HG03060 (cell line): ENCODE results near the gene UNC45B.
"Not testable (repeated sequence)": the region's sequence is repeated elsewhere in the genome, so short reads cannot be mapped to it uniquely, and the experiment has no call there.

Experiments used
- ATAC-seq: cut with Tn5 transposase; IDR thresholded peaks from one replicate; pipeline ENCODE4 v1.9.1; 2021; ENCODE audit warnings: low read depth, moderate number of reproducible peaks; ENCODE audit not compliant: unreplicated experiment

The UNC45B gene

GRCh38 chr17:35138218-35138617, 9.4 kb upstream of the UNC45B start:
- no peak for ATAC-seq

DNA sequence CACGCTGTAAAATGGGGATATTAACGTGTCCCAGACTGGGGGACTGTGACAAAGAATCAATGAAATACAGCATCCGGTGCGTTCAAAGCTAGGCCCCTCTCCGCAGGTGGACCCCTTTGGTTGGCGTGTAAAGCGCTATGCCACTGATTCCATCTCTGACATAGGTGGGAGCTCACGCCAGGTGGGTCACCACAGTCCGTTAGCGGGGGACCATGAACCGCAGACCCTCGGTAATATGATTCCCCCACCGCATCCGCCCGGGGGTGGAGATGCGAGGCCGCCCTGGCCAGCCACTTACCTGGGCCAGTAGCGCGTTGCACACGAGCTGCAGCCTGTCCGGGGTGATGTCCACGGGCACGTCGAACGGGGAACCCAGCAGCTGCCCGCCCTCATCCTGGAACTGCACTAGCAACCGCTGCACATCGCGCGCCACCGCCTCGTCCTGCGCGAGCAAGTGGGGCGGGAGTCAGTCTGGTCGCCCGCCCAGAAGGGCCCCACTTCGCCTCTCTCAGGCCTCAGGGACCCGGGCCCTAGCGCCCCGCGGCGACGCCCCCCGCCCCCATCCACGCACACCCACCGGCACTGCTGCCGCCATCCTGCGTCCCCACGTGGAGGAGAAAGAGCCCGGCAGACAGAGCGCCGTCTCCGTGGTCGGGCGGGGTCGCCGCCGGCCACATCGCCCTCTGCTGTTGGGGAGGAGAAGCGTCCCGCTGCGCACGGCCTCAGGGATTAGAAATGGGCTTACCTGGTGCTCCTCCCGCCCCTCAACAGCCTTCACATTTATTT, 5.7 kb upstream of the UNC45B start, which contains the start of gene NLE1:
NLE1 (minus strand) TSS at position 623 of the 786 bp plus-strand sequence; CDS start at position 595, 28 bp downstream.
- ATAC-seq, result no peak

DNA sequence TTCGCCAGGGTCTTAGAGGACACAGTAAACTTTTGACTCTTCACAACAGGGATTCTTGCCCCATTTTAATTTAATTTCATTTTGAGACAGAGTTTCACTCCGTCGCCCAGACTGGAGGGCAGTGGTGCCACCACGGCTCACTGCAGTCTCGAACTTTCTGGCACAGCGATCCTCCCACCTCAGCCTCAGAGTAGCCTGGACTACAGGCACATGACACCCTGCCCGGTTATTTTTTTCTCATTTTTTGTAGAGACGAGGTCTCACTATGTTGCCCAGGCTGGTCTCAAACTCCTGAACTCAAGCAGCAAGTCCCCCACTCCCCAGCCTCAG, 5.2 kb upstream of the UNC45B start:
- ATAC-seq, result no peak

DNA sequence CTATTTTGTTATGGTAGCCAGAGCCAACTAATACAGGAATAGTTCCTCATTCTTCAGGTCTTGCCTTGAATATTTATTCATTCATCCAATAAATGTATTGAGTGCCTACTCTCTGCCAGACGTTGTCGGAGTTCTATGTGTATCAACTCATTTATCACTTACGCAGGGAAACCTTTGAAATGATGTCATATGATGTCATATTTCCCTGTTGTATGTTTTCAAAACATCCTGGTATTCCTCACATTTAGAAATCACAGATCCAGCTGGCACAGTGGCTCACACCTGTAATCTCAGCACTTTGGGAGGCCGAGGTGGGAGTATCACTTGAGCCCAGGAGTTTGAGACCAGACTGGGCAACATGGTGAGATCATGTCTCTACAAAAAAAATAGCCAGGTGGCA, 2.8 kb upstream of the UNC45B start:
- ATAC-seq, result no peak

DNA sequence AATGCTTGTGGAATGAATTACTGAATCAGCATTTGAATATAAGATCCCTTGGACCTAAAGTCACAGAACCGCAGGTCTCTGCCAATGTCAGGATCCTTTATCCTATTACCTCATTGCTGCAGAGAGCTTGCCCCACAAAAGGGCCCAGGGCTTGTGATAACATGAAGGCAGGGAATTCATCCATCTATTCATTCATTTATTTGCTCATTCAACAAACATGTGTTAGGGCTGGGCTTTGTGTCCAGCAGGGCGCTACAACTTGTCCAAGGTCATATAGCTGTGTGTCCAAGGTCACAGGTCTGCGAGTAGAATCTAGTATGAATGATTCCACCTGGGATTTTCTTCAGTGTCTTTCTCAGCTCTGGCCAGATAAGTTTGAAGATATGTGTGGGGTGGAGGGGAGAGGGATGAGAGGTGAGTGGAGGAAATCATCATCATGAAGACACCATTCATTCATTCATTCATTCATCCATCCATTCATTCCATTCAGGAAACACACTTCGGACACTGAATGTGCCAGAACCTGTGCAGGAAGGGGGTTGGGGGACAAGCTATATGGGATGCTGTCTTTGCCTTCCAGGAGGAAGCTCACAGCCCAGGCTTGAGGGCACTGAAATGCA, 1.3 kb upstream of the UNC45B start:
- no peak for ATAC-seq

GRCh38 chr17:35148144-35148543, 527 bp downstream of the UNC45B start:
- no peak for ATAC-seq

DNA sequence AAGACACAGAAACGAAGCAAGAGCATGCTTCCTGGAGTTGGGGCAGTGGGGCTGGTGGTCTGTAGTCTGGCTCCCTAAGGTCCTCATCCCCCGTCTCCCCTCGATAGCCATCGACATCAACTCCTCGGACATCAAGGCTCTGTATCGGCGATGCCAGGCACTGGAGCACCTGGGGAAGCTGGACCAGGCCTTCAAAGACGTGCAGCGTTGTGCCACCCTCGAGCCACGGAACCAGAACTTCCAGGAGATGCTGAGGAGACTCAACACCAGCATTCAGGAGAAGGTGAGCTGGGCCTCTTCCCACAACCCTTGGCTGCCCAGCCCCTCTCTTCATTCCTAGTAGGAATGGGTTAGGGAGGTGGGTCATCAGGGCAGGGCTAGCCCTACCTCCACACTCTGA, 2.3 kb downstream of the UNC45B start:
- ATAC-seq, result no peak

DNA sequence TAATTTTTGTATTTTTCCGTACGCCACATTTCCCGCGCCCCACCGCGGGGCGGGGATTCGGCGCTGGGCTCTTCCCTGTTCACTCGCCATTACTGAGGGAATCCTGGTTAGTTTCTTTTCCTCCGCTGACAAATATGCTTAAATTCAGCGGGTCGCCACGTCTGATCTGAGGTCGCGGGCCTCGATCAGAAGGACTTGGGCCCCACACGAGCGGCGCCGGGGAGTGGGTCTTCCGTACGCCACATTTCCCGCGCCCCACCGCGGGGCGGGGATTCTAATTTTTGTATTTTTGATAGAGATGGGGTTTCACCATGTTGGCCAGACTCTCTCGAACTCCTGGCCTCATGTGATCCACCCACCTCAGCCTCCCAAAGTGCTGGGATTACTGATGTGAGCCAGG, 3.5 kb downstream of the UNC45B start:
- not testable (repeated sequence) for ATAC-seq

DNA sequence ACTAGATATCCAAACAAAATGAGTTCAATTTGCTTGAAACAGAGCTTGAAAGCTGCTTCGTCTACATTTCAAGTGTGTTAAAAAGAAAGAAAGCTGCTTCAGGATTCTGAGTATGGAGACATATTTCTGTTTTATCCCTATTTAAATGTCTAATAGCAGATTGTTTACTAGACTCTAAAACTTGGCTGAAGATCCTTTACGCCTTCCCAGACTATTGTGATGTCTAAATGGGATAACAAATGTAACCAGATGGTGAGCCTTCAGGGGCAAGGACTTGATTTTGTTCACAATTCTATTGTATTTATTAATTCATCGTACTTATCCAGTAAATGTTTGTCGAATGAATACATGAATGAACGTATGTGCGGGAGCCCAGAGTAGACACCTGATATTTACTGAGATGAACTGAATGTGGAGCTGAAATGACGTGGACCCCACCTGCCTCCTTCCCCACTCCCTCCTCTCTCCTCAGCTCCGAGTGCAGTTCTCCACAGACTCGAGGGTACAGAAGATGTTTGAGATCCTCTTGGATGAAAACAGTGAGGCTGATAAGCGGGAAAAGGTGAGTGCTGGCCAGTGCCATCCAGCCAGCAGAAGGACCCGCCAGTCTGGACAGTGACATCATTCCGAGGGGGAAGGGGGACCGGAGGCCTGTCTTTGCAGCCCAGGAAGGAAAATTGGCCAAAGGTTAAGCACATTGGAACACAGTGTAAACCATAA, 5.0 kb downstream of the UNC45B start:
- ATAC-seq, result no peak

DNA sequence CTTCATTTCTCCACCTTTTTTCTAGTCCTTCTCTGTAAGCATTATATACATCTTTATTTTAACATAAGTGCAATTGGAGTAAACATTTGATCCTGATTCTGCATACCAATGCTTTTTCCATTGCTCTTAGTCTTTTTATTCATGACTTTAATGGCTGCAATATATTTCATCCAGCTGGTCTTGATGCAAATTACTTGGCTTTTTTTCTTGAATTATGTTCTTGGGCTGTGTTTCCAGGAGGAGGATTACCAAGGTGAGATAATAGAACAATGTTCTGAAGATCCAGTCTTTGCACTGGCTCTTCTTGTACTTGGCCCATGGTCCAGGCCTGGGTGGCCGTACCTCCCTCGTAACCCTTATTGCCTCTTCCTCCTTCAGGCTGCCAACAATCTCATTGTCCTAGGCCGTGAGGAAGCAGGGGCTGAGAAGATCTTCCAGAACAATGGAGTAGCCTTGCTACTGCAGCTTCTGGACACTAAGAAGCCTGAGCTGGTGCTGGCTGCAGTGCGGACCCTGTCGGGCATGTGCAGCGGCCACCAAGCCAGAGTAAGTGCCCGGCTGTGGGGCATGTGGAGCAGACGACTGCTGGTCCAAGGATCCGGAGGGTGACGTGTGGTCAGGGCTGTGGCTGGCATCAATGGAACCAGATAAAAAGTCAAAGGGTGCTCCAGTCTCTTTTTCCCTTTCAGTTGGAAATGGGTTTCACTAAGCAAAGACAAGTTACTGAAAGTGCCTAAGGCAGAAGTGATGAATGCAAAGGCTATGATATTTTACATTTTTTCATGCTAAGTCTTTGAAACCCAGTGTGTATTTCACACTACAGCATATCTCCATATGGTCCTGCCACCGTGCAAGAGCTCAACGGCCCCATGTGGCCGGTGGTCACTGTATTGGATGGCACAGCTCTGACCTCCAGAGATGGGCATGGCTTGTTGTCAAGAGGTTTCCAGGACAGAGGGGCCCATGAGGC, 6.9 kb downstream of the UNC45B start:
- ATAC-seq, result no peak

- ATAC-seq, result no peak
These were observed 7.6 kb downstream of the UNC45B start for GRCh38 chr17:35155246-35155645.

DNA sequence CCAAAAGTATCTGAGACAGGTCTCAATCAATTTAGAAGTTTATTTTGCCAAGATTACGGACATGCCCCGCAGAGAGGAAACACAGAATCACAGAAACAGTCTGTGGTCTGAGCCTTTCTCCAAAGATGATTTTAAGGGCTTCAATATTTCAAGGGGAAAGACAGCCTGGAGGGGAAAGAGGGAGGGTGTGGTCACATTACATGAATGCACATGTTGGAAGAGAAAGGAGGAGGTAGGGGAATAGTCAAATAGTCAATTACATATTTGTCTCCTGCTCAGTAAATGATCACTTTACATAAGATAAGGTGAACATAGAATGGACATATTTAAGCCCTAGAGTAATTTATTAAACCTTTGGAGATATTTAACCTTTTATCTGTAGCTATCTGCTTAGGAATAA, 12.3 kb downstream of the UNC45B start:
- no peak for ATAC-seq

- ATAC-seq, result no peak
These were observed 13.0 kb downstream of the UNC45B start for GRCh38 chr17:35160354-35161201.

DNA sequence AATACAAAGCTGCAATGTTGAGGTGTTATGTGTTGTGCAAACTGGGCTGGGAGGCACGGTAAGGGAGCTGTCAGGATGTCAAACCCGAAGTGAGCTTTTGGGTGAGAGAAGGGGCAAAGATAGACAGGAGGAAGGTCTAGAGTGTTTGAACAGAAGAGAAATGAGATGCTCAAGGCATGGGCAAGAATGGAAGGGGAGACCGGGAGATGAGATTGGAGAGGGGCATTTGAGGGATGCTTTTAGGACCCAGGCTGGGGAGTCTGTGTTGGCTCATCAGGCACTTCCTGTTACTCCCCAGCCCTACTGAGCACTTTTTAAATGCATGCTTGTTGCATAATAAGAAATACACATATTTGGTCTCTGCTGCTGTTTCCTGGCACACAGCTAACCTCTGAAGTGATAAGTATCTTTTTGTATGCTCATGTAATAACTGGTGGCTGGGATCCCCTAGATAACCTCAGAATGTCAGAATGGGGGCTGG, 13.7 kb downstream of the UNC45B start:
- ATAC-seq, result no peak

DNA sequence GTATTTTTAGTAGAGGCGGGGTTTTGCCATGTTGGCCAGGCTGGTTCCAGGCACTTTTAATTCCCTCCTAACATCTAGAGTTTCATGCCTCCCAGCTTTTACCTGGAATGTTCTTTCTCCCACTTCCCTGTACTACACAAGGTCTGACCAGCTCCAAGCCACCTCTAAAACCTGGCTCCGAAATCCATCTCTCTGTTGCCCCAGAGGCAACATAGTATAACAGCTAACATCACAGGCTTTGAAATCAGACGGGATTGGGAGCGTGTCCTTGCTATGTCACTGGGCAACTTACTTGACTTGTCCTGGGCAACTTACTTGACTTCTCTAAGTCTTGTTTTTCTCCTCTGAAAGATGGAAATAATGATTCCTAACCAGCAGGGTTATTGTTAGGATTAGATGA, 15.1 kb downstream of the UNC45B start:
- ATAC-seq, result no peak

DNA sequence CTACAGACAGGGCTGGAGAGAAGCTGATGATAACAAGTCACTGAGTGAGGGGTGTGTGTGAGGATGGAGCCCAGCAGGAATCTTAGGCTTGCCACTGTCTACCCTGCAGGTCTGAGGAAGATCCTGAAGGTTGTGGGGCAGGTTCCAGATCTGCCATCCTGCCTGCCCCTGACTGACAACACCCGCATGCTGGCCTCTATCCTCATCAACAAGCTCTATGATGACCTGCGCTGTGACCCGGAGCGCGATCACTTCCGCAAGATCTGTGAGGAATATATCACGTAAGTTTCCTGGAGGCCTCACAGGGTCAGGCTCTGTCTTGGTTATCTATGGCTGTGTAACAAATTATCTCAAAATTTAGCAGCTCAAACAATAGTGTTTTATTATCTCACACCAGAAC, 16.3 kb downstream of the UNC45B start:
- no peak for ATAC-seq

GRCh38 chr17:35164716-35165115, 17.1 kb downstream of the UNC45B start:
- ATAC-seq, result no peak

- ATAC-seq, result no peak
These were observed 18.9 kb downstream of the UNC45B start for GRCh38 chr17:35166526-35166925.

DNA sequence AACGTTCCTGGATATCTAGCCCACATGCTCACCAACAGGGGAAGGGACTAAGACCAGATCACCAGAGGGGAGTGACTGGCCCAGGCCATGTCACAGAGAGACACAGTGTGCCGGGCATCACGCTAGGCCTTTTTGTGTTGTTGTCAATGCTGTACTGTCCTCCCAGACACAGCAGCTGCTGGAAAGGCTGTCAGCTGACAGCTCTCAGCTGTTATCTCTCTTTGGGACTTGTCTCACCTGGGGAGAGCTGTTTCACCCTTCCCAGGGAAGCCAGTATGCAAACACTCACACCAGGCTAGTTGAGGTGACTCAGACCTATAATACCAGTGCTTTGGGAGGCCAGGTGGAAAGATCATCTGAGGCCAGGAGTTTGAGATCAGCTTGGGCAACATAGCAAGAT, 19.4 kb downstream of the UNC45B start:
- no peak for ATAC-seq
